Measurements from ENCODE around the gene HUNK. TPM values are rescaled to one million over a fixed set of nuclear protein-coding genes. Genes with fewer than 3 reads are reported as not detected.
A peak's percentile ranks its signal among the peaks of the same experiment; 100 is the strongest.

Gene HUNK
- total and polyA plus RNA-seq, 2 experiments from 2014 or later, result 1.6 to 5.1 TPM

DNA sequence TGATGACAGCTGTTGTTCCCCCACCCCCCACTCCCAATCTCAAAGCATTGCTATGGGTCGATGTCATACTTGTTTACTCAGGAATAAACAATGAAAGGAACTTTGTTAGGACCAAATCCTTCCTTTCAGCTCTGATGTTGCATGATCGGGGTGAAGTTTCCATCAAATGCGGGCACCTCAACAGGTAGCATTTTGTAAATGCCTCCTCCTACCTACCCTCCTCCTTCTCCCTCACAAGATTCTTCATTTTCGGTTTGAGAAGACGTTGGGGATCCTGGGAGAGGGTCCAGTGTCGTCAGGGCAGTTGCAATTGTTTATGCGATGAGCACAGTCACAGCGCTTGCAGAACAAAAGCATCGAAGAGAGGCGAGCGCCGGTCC is 758 bp upstream of the HUNK start:
- H3K4me2 ChIP-seq, result peak overlapping the region; percentile 78
- peak overlapping the region; percentile 86 for H2AFZ ChIP-seq
- H3K27me3 Mint-ChIP-seq (ENCODE audit: insufficient read depth, low read depth, poor library complexity), result peaks cover 34% of the 10 kb centered on the region
- no peaks in the 10 kb centered on the region for H3K9me2 ChIP-seq (ENCODE audit: insufficient read depth)
- peaks cover 4% of the 10 kb centered on the region; the same call in 1 of the 2 replicates for H3F3A ChIP-seq (replicated peaks; ENCODE audit: low read depth)
- H3K36me3 ChIP-seq (ENCODE audit: insufficient read depth), result no peaks in the 10 kb centered on the region
- no peak overlapping the region; the same call in 1 of the 2 replicates for H3K27ac Mint-ChIP-seq
- peaks cover 30% of the 10 kb centered on the region for H3K4me1 Mint-ChIP-seq
- H4K20me1 ChIP-seq (replicated peaks; ENCODE audit: insufficient read depth), result peaks cover 3% of the 10 kb centered on the region; the same call in 1 of the 2 replicates
- no peak overlapping the region for H3K27ac ChIP-seq (ENCODE audit: low read depth)
- H3K27me3 ChIP-seq (ENCODE audit: insufficient read depth), result peaks cover 42% of the 10 kb centered on the region
- H3K4me1 ChIP-seq (ENCODE audit: insufficient read depth), result peaks cover 37% of the 10 kb centered on the region
- H3K9me3 Mint-ChIP-seq, result peaks cover 7% of the 10 kb centered on the region
- TF ChIP-seq CREB1 (CRISPR knock-in tag; IDR thresholded peaks at IDR 0.05; ENCODE audit: low read depth), result no peak
- peak overlapping the region; percentile 86 for H3K4me3 Mint-ChIP-seq
- H3K79me2 ChIP-seq (replicated peaks; ENCODE audit: insufficient read depth), result peaks cover 12% of the 10 kb centered on the region
- ATAC-seq (no peak), DNase-seq (ENCODE audit: low spot score) (peak; percentile 32)
- peak overlapping the region; percentile 85 for H3K4me3 ChIP-seq
- peaks cover 11% of the 10 kb centered on the region for H3K36me3 Mint-ChIP-seq (ENCODE audit: low read depth)

DNA sequence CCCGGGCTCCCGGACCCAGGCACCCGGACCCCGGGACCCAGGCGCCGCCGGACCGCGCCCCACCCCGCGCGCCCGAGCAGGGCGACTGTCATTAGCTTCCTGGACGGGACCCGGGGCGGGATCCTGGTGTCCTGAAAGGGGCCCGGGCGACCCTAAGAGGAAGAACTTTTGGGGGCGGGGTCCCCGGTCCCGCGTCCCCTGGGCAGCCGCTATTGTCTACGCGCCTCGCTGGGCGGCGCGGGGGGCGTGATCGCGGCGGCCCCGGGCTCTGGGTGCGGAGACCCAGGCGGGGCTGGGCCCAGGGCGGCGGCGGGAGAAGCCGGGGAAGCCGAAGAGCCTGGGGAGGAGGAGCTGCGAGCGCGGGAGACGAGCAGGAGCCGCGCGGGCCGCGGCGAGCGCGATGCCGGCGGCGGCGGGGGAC is 465 bp downstream of the HUNK start:
- Histone ChIP-seq H3K4me3 (peak overlapping the region; percentile 85), H3K36me3 (ENCODE audit: insufficient read depth) (no peaks in the 10 kb centered on the region), H3K4me2 (peak overlapping the region; percentile 78), H2AFZ (no peak overlapping the region), H3K9me2 (ENCODE audit: insufficient read depth) (no peaks in the 10 kb centered on the region), H3K27ac (ENCODE audit: low read depth) (no peak overlapping the region), H4K20me1 (replicated peaks; ENCODE audit: insufficient read depth) (peaks cover 3% of the 10 kb centered on the region; the same call in 1 of the 2 replicates), H3F3A (replicated peaks; ENCODE audit: low read depth) (peaks cover 4% of the 10 kb centered on the region; the same call in 1 of the 2 replicates), H3K4me1 (ENCODE audit: insufficient read depth) (peaks cover 42% of the 10 kb centered on the region), H3K27me3 (ENCODE audit: insufficient read depth) (peaks cover 42% of the 10 kb centered on the region), H3K79me2 (replicated peaks; ENCODE audit: insufficient read depth) (peaks cover 25% of the 10 kb centered on the region)
- DNase-seq (ENCODE audit: low spot score), result peak; percentile 63
- ATAC-seq, result peak; percentile 4; the same call in 2 of the 3 replicates
- Mint-ChIP-seq H3K27me3 (ENCODE audit: insufficient read depth, low read depth, poor library complexity) (peaks cover 34% of the 10 kb centered on the region), H3K36me3 (ENCODE audit: low read depth) (peaks cover 11% of the 10 kb centered on the region), H3K27ac (no peak overlapping the region), H3K4me1 (peaks cover 33% of the 10 kb centered on the region), H3K4me3 (peak overlapping the region; percentile 86; the same call in 2 of the 3 replicates), H3K9me3 (peaks cover 7% of the 10 kb centered on the region)
- no peak for TF ChIP-seq ZNF331 (CRISPR knock-in tag; IDR thresholded peaks at IDR 0.05; ENCODE audit: low read depth)

DNA sequence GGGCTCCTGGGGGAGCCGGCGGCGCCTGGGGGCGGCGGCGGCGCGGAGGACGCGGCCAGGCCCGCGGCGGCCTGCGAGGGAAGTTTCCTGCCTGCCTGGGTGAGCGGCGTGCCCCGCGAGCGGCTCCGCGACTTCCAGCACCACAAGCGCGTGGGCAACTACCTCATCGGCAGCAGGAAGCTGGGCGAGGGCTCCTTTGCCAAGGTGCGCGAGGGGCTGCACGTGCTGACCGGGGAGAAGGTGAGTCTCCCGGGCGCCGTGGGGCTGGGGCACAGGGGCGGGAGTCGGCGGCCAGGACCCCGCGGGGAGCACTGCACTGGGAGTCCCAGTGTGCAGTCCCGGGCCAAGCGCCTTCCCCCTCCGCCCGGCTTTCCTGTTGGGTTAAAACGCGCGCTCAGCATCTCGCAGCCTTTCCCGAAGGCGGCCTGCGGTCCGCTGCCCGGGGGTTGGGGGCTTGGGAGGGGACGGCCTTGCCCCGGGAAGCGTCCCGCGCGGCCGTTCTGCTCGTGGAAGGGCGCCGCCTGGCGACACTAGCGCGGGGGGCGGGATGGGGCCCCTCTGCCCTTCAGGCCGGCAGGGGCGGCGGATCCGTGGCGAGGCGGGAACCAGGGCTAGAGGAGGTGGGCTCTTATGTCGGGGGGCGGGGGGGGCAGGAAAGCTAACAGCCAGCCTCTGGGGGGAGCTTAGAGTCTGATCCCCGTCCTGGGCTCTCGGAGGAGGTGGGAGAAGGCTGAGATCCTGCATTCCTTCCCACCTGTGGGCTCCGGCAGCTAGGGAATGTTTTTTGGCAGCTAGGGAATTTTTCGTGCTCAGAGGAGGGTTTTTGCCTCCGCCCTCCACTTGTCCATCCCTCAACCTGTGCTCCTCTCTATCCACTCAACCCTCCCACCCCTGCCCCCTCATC is 1.1 kb downstream of the HUNK start:
- Mint-ChIP-seq H3K27me3 (ENCODE audit: insufficient read depth, low read depth, poor library complexity) (peaks cover 34% of the 10 kb centered on the region), H3K9me3 (peaks cover 7% of the 10 kb centered on the region), H3K4me3 (peak overlapping the region; percentile 86), H3K4me1 (peaks cover 33% of the 10 kb centered on the region), H3K36me3 (ENCODE audit: low read depth) (peaks cover 11% of the 10 kb centered on the region), H3K27ac (no peak overlapping the region)
- Histone ChIP-seq H3K36me3 (ENCODE audit: insufficient read depth) (no peaks in the 10 kb centered on the region), H4K20me1 (replicated peaks; ENCODE audit: insufficient read depth) (peaks cover 3% of the 10 kb centered on the region; the same call in 1 of the 2 replicates), H3K9me2 (ENCODE audit: insufficient read depth) (no peaks in the 10 kb centered on the region), H3K27me3 (ENCODE audit: insufficient read depth) (peaks cover 42% of the 10 kb centered on the region), H3F3A (replicated peaks; ENCODE audit: low read depth) (peaks cover 4% of the 10 kb centered on the region; the same call in 1 of the 2 replicates), H3K4me1 (ENCODE audit: insufficient read depth) (peaks cover 44% of the 10 kb centered on the region), H3K4me3 (peak overlapping the region; percentile 85), H3K27ac (ENCODE audit: low read depth) (no peak overlapping the region), H3K4me2 (peak overlapping the region; percentile 92), H3K79me2 (replicated peaks; ENCODE audit: insufficient read depth) (peaks cover 31% of the 10 kb centered on the region), H2AFZ (no peak overlapping the region; the same call in 1 of the 2 replicates)
- ATAC-seq (peak; percentile 49), DNase-seq (ENCODE audit: low spot score) (peak; percentile 73)
- TF ChIP-seq, protein P1, sequence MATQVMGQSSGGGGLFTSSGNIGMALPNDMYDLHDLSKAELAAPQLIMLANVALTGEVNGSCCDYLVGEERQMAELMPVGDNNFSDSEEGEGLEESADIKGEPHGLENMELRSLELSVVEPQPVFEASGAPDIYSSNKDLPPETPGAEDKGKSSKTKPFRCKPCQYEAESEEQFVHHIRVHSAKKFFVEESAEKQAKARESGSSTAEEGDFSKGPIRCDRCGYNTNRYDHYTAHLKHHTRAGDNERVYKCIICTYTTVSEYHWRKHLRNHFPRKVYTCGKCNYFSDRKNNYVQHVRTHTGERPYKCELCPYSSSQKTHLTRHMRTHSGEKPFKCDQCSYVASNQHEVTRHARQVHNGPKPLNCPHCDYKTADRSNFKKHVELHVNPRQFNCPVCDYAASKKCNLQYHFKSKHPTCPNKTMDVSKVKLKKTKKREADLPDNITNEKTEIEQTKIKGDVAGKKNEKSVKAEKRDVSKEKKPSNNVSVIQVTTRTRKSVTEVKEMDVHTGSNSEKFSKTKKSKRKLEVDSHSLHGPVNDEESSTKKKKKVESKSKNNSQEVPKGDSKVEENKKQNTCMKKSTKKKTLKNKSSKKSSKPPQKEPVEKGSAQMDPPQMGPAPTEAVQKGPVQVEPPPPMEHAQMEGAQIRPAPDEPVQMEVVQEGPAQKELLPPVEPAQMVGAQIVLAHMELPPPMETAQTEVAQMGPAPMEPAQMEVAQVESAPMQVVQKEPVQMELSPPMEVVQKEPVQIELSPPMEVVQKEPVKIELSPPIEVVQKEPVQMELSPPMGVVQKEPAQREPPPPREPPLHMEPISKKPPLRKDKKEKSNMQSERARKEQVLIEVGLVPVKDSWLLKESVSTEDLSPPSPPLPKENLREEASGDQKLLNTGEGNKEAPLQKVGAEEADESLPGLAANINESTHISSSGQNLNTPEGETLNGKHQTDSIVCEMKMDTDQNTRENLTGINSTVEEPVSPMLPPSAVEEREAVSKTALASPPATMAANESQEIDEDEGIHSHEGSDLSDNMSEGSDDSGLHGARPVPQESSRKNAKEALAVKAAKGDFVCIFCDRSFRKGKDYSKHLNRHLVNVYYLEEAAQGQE (IDR thresholded peaks at IDR 0.05; ENCODE audit: unreplicated experiment), result no peak
- TF ChIP-seq, protein P2, sequence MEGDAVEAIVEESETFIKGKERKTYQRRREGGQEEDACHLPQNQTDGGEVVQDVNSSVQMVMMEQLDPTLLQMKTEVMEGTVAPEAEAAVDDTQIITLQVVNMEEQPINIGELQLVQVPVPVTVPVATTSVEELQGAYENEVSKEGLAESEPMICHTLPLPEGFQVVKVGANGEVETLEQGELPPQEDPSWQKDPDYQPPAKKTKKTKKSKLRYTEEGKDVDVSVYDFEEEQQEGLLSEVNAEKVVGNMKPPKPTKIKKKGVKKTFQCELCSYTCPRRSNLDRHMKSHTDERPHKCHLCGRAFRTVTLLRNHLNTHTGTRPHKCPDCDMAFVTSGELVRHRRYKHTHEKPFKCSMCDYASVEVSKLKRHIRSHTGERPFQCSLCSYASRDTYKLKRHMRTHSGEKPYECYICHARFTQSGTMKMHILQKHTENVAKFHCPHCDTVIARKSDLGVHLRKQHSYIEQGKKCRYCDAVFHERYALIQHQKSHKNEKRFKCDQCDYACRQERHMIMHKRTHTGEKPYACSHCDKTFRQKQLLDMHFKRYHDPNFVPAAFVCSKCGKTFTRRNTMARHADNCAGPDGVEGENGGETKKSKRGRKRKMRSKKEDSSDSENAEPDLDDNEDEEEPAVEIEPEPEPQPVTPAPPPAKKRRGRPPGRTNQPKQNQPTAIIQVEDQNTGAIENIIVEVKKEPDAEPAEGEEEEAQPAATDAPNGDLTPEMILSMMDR (conservative IDR thresholded peaks at IDR 0.05; ENCODE audit: low read depth in 2 of 2), result peak; percentile 49 to 76
